ENCODE results near the gene NRGN.

Gene NRGN

GRCh38 chr11:124791626-124792341, 52.0 kb downstream of the NRGN start:
- no peak for DNase-seq (ENCODE audit: low spot score)

- no peak for DNase-seq (ENCODE audit: low spot score)
Observed at GRCh38 chr11:124793466-124794278, 53.9 kb downstream of the NRGN start.

GRCh38 chr11:124796312-124796711, 56.6 kb downstream of the NRGN start:
- no peak for DNase-seq (ENCODE audit: low spot score)

Measured in ecto neural progenitor cell (in vitro differentiated cells).